HG02642 (cell line): Measurements from ENCODE around the gene RSU1.

ENCODE experiments used
- ATAC-seq: cut with Tn5 transposase; IDR thresholded peaks from one replicate; pipeline ENCODE4 v1.9.1; 2021; ENCODE audit warnings: mild to moderate bottlenecking; ENCODE audit not compliant: unreplicated experiment, poor library complexity

RSU1 gene

GRCh38 chr10:16626697-16627096 is 190.5 kb downstream of the RSU1 start:
- no peak for ATAC-seq

- ATAC-seq, result no peak
Observed at GRCh38 chr10:16612981-16613355, 204.3 kb downstream of the RSU1 start.

- no peak for ATAC-seq
Observed at GRCh38 chr10:16612115-16612980, 204.9 kb downstream of the RSU1 start.

GRCh38 chr10:16611037-16611436 is 206.2 kb downstream of the RSU1 start:
- no peak for ATAC-seq

- ATAC-seq, result no peak
Observed at GRCh38 chr10:16609211-16609610, 208.0 kb downstream of the RSU1 start.

GRCh38 chr10:16606923-16607322 is 210.3 kb downstream of the RSU1 start:
- ATAC-seq, result no peak

- no peak for ATAC-seq
Observed at GRCh38 chr10:16606421-16606820, 210.8 kb downstream of the RSU1 start.

- no peak for ATAC-seq
Observed at GRCh38 chr10:16603308-16603707, 213.9 kb downstream of the RSU1 start.

GRCh38 chr10:16602104-16602775 is 215.0 kb downstream of the RSU1 start:
- no peak for ATAC-seq

GRCh38 chr10:16599662-16600061 is 217.6 kb downstream of the RSU1 start:
- ATAC-seq, result no peak

GRCh38 chr10:16597656-16598055 is 219.6 kb downstream of the RSU1 start:
- ATAC-seq, result no peak

GRCh38 chr10:16592378-16592777 is 224.8 kb downstream of the RSU1 start:
- ATAC-seq, result no peak

- peak; percentile 89 for ATAC-seq
Observed at GRCh38 chr10:16586358-16587138, 230.7 kb downstream of the RSU1 start.

- ATAC-seq, result peak; percentile 42
Observed at GRCh38 chr10:16585103-16585502, 232.1 kb downstream of the RSU1 start.

- no peak for ATAC-seq
Observed at GRCh38 chr10:16583382-16583781, 233.8 kb downstream of the RSU1 start.

GRCh38 chr10:16581202-16581601 is 236.0 kb downstream of the RSU1 start:
- no peak for ATAC-seq

- peak; percentile 91 for ATAC-seq
Observed at GRCh38 chr10:16570731-16571130, 246.5 kb downstream of the RSU1 start.

GRCh38 chr10:16566202-16566805 is 250.9 kb downstream of the RSU1 start:
- no peak for ATAC-seq

- no peak for ATAC-seq
Observed at GRCh38 chr10:16565604-16566003, 251.6 kb downstream of the RSU1 start.

- no peak for ATAC-seq
Observed at GRCh38 chr10:16562891-16563290, 254.3 kb downstream of the RSU1 start.
